GM23248 (cell line): ENCODE results near the gene ADCY10. TPM values are rescaled to one million over a fixed set of nuclear protein-coding genes. Genes with fewer than 3 reads are reported as not detected.
A peak's percentile ranks its signal among the peaks of the same experiment; 100 is the strongest.

Source experiments
- DNase-seq: peaks from one replicate; pipeline ENCODE4 v3.0.0-alpha.2; 2015
- H2AFZ ChIP-seq: fragments of 200-600 bp; sonication (generic); 2 replicates; pipeline ENCODE4 v1.6.1; 2016; ENCODE audit warnings: antibody characterized with exemption
- H3F3A ChIP-seq: fragments of 200-600 bp; sonication (generic); 2 replicates; pipeline ENCODE4 v1.6.1; 2016; ENCODE audit warnings: mild to moderate bottlenecking, antibody characterized with exemption, mixed run types; ENCODE audit not compliant: insufficient read depth
- H3K27ac ChIP-seq: fragments of 200-600 bp; sonication (generic); 2 replicates; pipeline ENCODE4 v1.5.1; 2016; ENCODE audit warnings: mild to moderate bottlenecking
- H3K27me3 ChIP-seq: fragments of 200-600 bp; sonication (generic); replicated peaks from 2 replicates; pipeline ENCODE4 v1.6.1; 2016; ENCODE audit warnings: mild to moderate bottlenecking; ENCODE audit not compliant: insufficient read depth
- H3K36me3 ChIP-seq: fragments of 200-600 bp; sonication (generic); 2 replicates; pipeline ENCODE4 v1.6.1; 2016; ENCODE audit warnings: low read depth, mild to moderate bottlenecking
- H3K4me1 ChIP-seq: fragments of 200-600 bp; sonication (generic); 2 replicates; pipeline ENCODE4 v1.6.1; 2016; ENCODE audit warnings: mild to moderate bottlenecking; ENCODE audit not compliant: insufficient read depth
- H3K4me2 ChIP-seq: fragments of 200-600 bp; sonication (generic); one replicate; pipeline ENCODE4 v1.6.1; 2016; ENCODE audit warnings: mild to moderate bottlenecking; ENCODE audit not compliant: unreplicated experiment
- H3K4me3 ChIP-seq: fragments of 200-600 bp; sonication (generic); 2 replicates; pipeline ENCODE4 v1.5.1; 2016; ENCODE audit warnings: mild to moderate bottlenecking
- H3K79me2 ChIP-seq: fragments of 200-600 bp; sonication (generic); 2 replicates; pipeline ENCODE4 v1.6.1; 2016; ENCODE audit warnings: mild to moderate bottlenecking; ENCODE audit not compliant: insufficient read depth
- H3K9ac ChIP-seq: fragments of 200-600 bp; sonication (generic); 2 replicates; pipeline ENCODE4 v1.6.1; 2016; ENCODE audit warnings: mild to moderate bottlenecking
- H3K9me2 ChIP-seq: fragments of 200-600 bp; sonication (generic); 2 replicates; pipeline ENCODE4 v1.6.1; 2016; ENCODE audit warnings: mixed run types, mild to moderate bottlenecking, moderate library complexity; ENCODE audit not compliant: insufficient read depth
- H3K9me3 ChIP-seq: fragments of 200-600 bp; sonication (generic); one replicate; pipeline ENCODE4 v1.6.1; 2017; ENCODE audit warnings: low read depth
- H4K20me1 ChIP-seq: fragments of 200-600 bp; sonication (generic); 2 replicates; pipeline ENCODE4 v1.6.0; 2016; ENCODE audit not compliant: insufficient read depth
- EZH2 ChIP-seq: fragments of 200-600 bp; sonication (generic); IDR thresholded peaks from 2 replicates; pipeline ENCODE4 v1.6.1; 2018; ENCODE audit warnings: antibody characterized with exemption, mild to moderate bottlenecking; ENCODE audit not compliant: insufficient read depth, poor library complexity, severe bottlenecking
- EZH2phosphoT487 ChIP-seq: fragments of 200-600 bp; sonication (generic); IDR thresholded peaks from 2 replicates; pipeline ENCODE4 v1.6.1; 2018; ENCODE audit warnings: antibody characterized with exemption, moderate library complexity, mild to moderate bottlenecking, low read depth; ENCODE audit not compliant: insufficient read depth
- WGBS, 2 experiments: methylation state at CpG; one replicate each; pipeline ENCODE4 v1.1.6; 2015 to 2017; ENCODE audit warnings: low lambda C conversion rate in 2 of 2, low coverage in 1 of 2; ENCODE audit errors: missing lambda C conversion rate in 2 of 2; 5-methylcytosine and 5-hydroxymethylcytosine counted together
- in situ Hi-C: fragments of 300-500 bp; cut with MboI; formaldehyde crosslinking; loops from 2 replicates; pipeline ENCODE4 v1.15.0; 2020
- polyA plus RNA-seq: library from polyadenylated mRNA; unstranded; fragments of >200 nt; fragmentation: Nextera tagmentation; extraction: Ambion mirVana; gene quantifications from 2 replicates; pipeline ENCODE4 v1.2.1, GENCODE V29; 2016
- total RNA-seq: library from RNA; depleted of rRNA; stranded (reverse); fragments of >200 nt; shearing (Covaris generic); gene quantifications from 2 replicates; pipeline ENCODE4 v1.2.3, GENCODE V29; 2014

ADCY10 gene
- total and polyA plus RNA-seq, 2 experiments from 2014 or later: 0.11 TPM

DNA sequence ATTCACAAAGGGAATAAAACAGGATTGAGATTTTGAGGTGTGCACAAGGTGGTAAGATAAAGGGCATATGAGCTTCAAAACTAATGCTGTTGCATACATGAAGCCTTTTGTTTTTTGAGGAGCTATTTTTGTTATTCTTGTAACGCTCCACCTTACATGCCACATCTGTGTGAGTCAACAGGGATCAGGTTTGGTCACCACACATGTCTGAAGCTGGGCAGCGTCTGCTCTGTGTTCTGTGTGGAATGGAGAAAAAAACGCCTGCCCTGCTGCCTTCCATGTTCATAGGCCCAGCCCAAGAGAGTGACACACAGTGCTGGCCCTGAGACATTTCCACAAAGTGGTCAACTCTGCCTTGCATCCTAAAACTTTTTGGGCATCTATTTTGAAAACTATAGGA, 124.4 kb downstream of the ADCY10 start:
- no peaks in the 10 kb centered on the region for H3K9me3 ChIP-seq
- H3K4me3 ChIP-seq: no peak overlapping the region
- no peaks in the 10 kb centered on the region for H4K20me1 ChIP-seq
- peaks cover 47% of the 10 kb centered on the region for H3K36me3 ChIP-seq
- no peaks in the 10 kb centered on the region for H3K9me2 ChIP-seq
- no peak overlapping the region for H3K27ac ChIP-seq
- TF ChIP-seq EZH2phosphoT487: no peak
- no peak for TF ChIP-seq EZH2
- H3K27me3 ChIP-seq: no peaks in the 10 kb centered on the region
- no peak overlapping the region for H2AFZ ChIP-seq
- no peak overlapping the region for H3K4me2 ChIP-seq
- peak; percentile 24 for DNase-seq
- in situ Hi-C loops: no loop called here
- H3K4me1 ChIP-seq: peaks cover 39% of the 10 kb centered on the region
- peaks cover 6% of the 10 kb centered on the region; the same call in 1 of the 2 replicates for H3K79me2 ChIP-seq
- peaks cover 49% of the 10 kb centered on the region for H3F3A ChIP-seq
- H3K9ac ChIP-seq: no peak overlapping the region
- 88 to 90% methylated on average over 3 of the region's 3 CpGs for WGBS, 2 experiments

- Histone ChIP-seq H3K4me1 (peaks cover 13% of the 10 kb centered on the region), H2AFZ (no peak overlapping the region), H3K9me2 (no peaks in the 10 kb centered on the region), H3K27me3 (no peaks in the 10 kb centered on the region), H3K9me3 (no peaks in the 10 kb centered on the region), H3K36me3 (peaks cover 54% of the 10 kb centered on the region), H3F3A (peaks cover 30% of the 10 kb centered on the region), H3K4me2 (no peak overlapping the region), H3K4me3 (no peak overlapping the region), H3K9ac (no peak overlapping the region), H4K20me1 (no peaks in the 10 kb centered on the region), H3K27ac (no peak overlapping the region), H3K79me2 (peaks cover 24% of the 10 kb centered on the region)
- DNase-seq: no peak
- TF ChIP-seq EZH2 (no peak), EZH2phosphoT487 (no peak)
- in situ Hi-C loops: no loop called here
- WGBS, 2 experiments: 96 to 99% methylated on average over 5 of the region's 5 CpGs
These were observed 127.4 kb downstream of the ADCY10 start for GRCh38 chr1:167786502-167786901.

DNA sequence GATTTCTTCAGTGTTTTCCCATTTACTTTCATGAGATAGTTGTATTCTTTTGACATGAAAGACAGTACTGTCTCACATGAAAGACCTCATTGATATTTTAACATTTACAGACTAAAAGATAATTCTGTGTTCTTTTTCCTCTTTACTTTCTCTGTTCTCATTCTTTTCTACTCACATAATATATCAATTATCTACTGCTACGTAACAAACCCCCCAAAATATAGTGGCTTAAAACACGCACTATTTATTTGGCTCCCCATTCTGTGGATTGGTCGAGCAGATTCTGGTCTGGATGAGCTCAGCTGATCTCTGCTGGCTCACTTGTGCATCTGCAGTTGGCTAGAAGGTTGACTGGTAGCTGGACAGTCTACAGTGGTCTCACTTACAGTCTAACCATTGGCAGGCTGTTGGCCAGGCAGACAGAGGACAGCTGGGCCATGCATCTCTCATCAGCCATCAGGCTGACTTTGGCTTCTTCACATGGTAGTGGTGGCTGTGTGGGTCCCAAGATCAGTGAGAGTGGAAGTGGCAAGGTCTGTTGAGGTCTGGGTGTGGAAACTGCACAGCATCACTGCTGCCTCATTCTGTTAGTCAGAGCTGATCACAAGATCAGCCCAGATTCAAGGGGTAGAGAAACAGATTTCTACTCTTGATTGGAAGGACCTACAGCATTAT, 128.9 kb downstream of the ADCY10 start:
- H3F3A ChIP-seq: peaks cover 18% of the 10 kb centered on the region
- H3K27ac ChIP-seq: peak overlapping the region; percentile 16; the same call in 1 of the 2 replicates
- no peaks in the 10 kb centered on the region for H4K20me1 ChIP-seq
- H3K4me1 ChIP-seq: no peaks in the 10 kb centered on the region
- H3K9me2 ChIP-seq: no peaks in the 10 kb centered on the region
- H2AFZ ChIP-seq: no peak overlapping the region
- peaks cover 51% of the 10 kb centered on the region for H3K36me3 ChIP-seq
- no peak overlapping the region for H3K9ac ChIP-seq
- in situ Hi-C loops: no loop called here
- 95% methylated on average over 3 of the region's 3 CpGs for WGBS, 2 experiments
- H3K4me3 ChIP-seq: no peak overlapping the region
- no peak overlapping the region for H3K4me2 ChIP-seq
- peaks cover 24% of the 10 kb centered on the region for H3K79me2 ChIP-seq
- no peaks in the 10 kb centered on the region for H3K9me3 ChIP-seq
- no peak for TF ChIP-seq EZH2
- peak; percentile 48 for DNase-seq
- H3K27me3 ChIP-seq: no peaks in the 10 kb centered on the region

- Histone ChIP-seq H3K79me2 (peaks cover 24% of the 10 kb centered on the region), H4K20me1 (no peaks in the 10 kb centered on the region), H3K9me3 (no peaks in the 10 kb centered on the region), H3K4me2 (no peak overlapping the region), H3K4me3 (no peak overlapping the region), H3K27me3 (no peaks in the 10 kb centered on the region), H3K27ac (no peak overlapping the region), H3K9ac (no peak overlapping the region), H3K36me3 (peaks cover 47% of the 10 kb centered on the region), H2AFZ (no peak overlapping the region), H3K9me2 (no peaks in the 10 kb centered on the region), H3F3A (peaks cover 16% of the 10 kb centered on the region; the same call in 1 of the 2 replicates), H3K4me1 (no peaks in the 10 kb centered on the region)
- in situ Hi-C loops: no loop called here
- TF ChIP-seq EZH2phosphoT487 (no peak), EZH2 (no peak)
- DNase-seq: peak; percentile 27
- 96 to 100% methylated on average over 1 of the region's 1 CpG for WGBS, 2 experiments
These were observed 131.0 kb downstream of the ADCY10 start for GRCh38 chr1:167782946-167783345.

GRCh38 chr1:167781558-167781957, 132.4 kb downstream of the ADCY10 start:
- H3K27me3 ChIP-seq: no peaks in the 10 kb centered on the region
- DNase-seq: no peak
- H3K4me3 ChIP-seq: no peak overlapping the region
- peaks cover 15% of the 10 kb centered on the region; the same call in 1 of the 2 replicates for H3F3A ChIP-seq
- no peak overlapping the region for H3K27ac ChIP-seq
- WGBS, 2 experiments: 97 to 99% methylated on average over 2 of the region's 2 CpGs
- peaks cover 36% of the 10 kb centered on the region for H3K79me2 ChIP-seq
- in situ Hi-C loops: no loop called here
- peaks cover 45% of the 10 kb centered on the region for H3K36me3 ChIP-seq
- H3K9me2 ChIP-seq: no peaks in the 10 kb centered on the region
- no peaks in the 10 kb centered on the region for H4K20me1 ChIP-seq
- H3K9ac ChIP-seq: no peak overlapping the region
- no peaks in the 10 kb centered on the region for H3K9me3 ChIP-seq
- TF ChIP-seq EZH2phosphoT487 (no peak), EZH2 (no peak)
- peaks cover 6% of the 10 kb centered on the region for H3K4me1 ChIP-seq
- no peak overlapping the region for H3K4me2 ChIP-seq
- H2AFZ ChIP-seq: no peak overlapping the region
